HCT116 (cell line): ENCODE data around the gene THAP2. TPM values are rescaled to one million over a fixed set of nuclear protein-coding genes. Genes with fewer than 3 reads are reported as not detected.
A peak's percentile ranks its signal among the peaks of the same experiment; 100 is the strongest.

ENCODE experiments used
- ATAC-seq: fragments of 200-7000 bp; cut with Tn5 transposase; 2 replicates; pipeline ENCODE4 v1.9.1; 2020; ENCODE audit warnings: mild to moderate bottlenecking, moderate library complexity
- Bru-seq: library from RNA; stranded (reverse); fragments of 400-500 nt; gene quantifications from one replicate; lab custom pipeline; 2021; lab: Mats Ljungman, UMichigan
- BruChase-seq, 2 experiments: library from RNA; stranded (reverse); fragments of 400-500 nt; gene quantifications; one replicate each; lab custom pipeline; 2021; lab: Mats Ljungman, UMichigan
- BruUV-seq: library from RNA; stranded (reverse); fragments of 400-500 nt; replicated peaks from 2 replicates; lab custom pipeline; 2021; lab: Mats Ljungman, UMichigan
- CTCF ChIA-PET: fragments of 300-600 bp; sonication (Branson Sonifier 250); formaldehyde crosslinking; loops from one replicate; lab custom pipeline; 2021; ENCODE audit warnings: antibody characterized with exemption; lab: Charles Lee
- POLR2A ChIA-PET: fragments of 300-600, 350-600 bp; sonication (Branson Sonifier 250); formaldehyde crosslinking; loops from one replicate; lab custom pipeline; 2021; ENCODE audit warnings: antibody characterized with exemption; lab: Charles Lee
- RAD21 ChIA-PET, 2 experiments: fragments of 300-600 bp; sonication (Branson Sonifier 250); formaldehyde crosslinking; loops; one replicate each; lab custom pipeline; 2023; ENCODE audit warnings: low total read pairs in 2 of 2; ENCODE audit not compliant: uncharacterized antibody in 2 of 2, unreplicated experiment in 2 of 2, low non-redundant PET in 1 of 2; lab: Charles Lee
- DNase-seq: peaks from one replicate; pipeline ENCODE4 v3.0.0-alpha.2; 2010; ENCODE audit warnings: low read depth, low spot score
- H2AFZ ChIP-seq: fragments of 200-600 bp; shearing (Covaris generic), sonication (generic); 2 replicates; pipeline ENCODE4 v1.6.1; 2017; ENCODE audit warnings: low read depth, mixed run types, mixed read lengths, antibody characterized with exemption, low read length; ENCODE audit not compliant: poor library complexity, severe bottlenecking
- H3K27ac ChIP-seq: 2 replicates; pipeline ENCODE4 v1.5.1; 2012; ENCODE audit warnings: low read depth, low read length
- H3K27me3 ChIP-seq: fragments of 200-600 bp; sonication (generic); 2 replicates; pipeline ENCODE4 v1.6.1; 2016; ENCODE audit warnings: mixed run types, low read length, mixed read lengths; ENCODE audit not compliant: insufficient read depth
- H3K36me3 ChIP-seq, 2 experiments: fragments of 200-500 bp in 1 of 2; fragments of 200-600 bp in 1 of 2; sonication (Bioruptor generic) in 1 of 2; sonication (generic) in 1 of 2; 2 replicates each; pipeline versions ENCODE4 v1.5.1 to v1.6.1; 2014 to 2016; ENCODE audit warnings: low read length in 2 of 2, inconsistent platforms in 1 of 2, mixed read lengths in 1 of 2, mixed run types in 1 of 2; ENCODE audit not compliant: insufficient read depth in 2 of 2, control insufficient read depth in 1 of 2
- H3K4me1 ChIP-seq, 2 experiments: fragments of 200-600 bp in 1 of 2; sonication (generic) in 1 of 2; 2 replicates each; pipeline versions ENCODE4 v1.5.1 to v1.6.1; 2012 to 2017; ENCODE audit warnings: low read length in 2 of 2, inconsistent platforms in 1 of 2, mild to moderate bottlenecking in 1 of 2, mixed read lengths in 1 of 2, mixed run types in 1 of 2, moderate library complexity in 1 of 2; ENCODE audit not compliant: insufficient read depth in 2 of 2, control insufficient read depth in 1 of 2
- H3K4me2 ChIP-seq: fragments of 200-600 bp; sonication (generic); 2 replicates; pipeline ENCODE4 v1.6.1; 2017; ENCODE audit warnings: mixed run types, low read length, mixed read lengths
- H3K4me3 ChIP-seq, 2 experiments: fragments of 200-600 bp in 1 of 2; sonication (generic) in 1 of 2; replicated peaks in 1 of 2; 2 replicates each; pipeline ENCODE4 v1.5.1; 2011 to 2016; ENCODE audit warnings: low read length in 2 of 2, control low read depth in 1 of 2, low read depth in 1 of 2, mild to moderate bottlenecking in 1 of 2, mixed read lengths in 1 of 2, mixed run types in 1 of 2
- H3K79me2 ChIP-seq: fragments of 200-600 bp; sonication (generic); 2 replicates; pipeline ENCODE4 v1.6.1; 2017; ENCODE audit warnings: mild to moderate bottlenecking, mixed run types, low read length, moderate library complexity, mixed read lengths; ENCODE audit not compliant: insufficient read depth
- H3K9ac ChIP-seq: fragments of 200-600 bp; sonication (generic); 2 replicates; pipeline ENCODE4 v1.6.1; 2016; ENCODE audit warnings: low read length, mixed read lengths
- H3K9me2 ChIP-seq: fragments of 200-600 bp; sonication (generic), shearing (Covaris generic); 2 replicates; pipeline ENCODE4 v1.6.1; 2017; ENCODE audit warnings: mixed run types, mild to moderate bottlenecking, moderate library complexity; ENCODE audit not compliant: insufficient read depth
- H3K9me3 ChIP-seq, 2 experiments: fragments of 200-500 bp in 1 of 2; fragments of 200-600 bp in 1 of 2; sonication (Bioruptor generic) in 1 of 2; sonication (generic) in 1 of 2; 2 replicates each; pipeline ENCODE4 v1.6.1; 2014 to 2017; ENCODE audit warnings: low read length in 2 of 2, mixed read lengths in 2 of 2, inconsistent platforms in 1 of 2, low read depth in 1 of 2, mild to moderate bottlenecking in 1 of 2, mixed run types in 1 of 2, moderate library complexity in 1 of 2; ENCODE audit not compliant: control insufficient read depth in 1 of 2, insufficient read depth in 1 of 2
- H4K20me1 ChIP-seq: fragments of 200-600 bp; sonication (generic), shearing (Covaris generic); 2 replicates; pipeline ENCODE4 v1.6.1; 2017; ENCODE audit warnings: mixed run types, mild to moderate bottlenecking, moderate library complexity; ENCODE audit not compliant: insufficient read depth
- CBX3 ChIP-seq: IDR thresholded peaks from 2 replicates; pipeline ENCODE4 v1.6.1; 2012; ENCODE audit warnings: low read depth
- CEBPB ChIP-seq: IDR thresholded peaks from 2 replicates; pipeline ENCODE4 v1.6.1; 2012; ENCODE audit warnings: low read depth
- ELF1 ChIP-seq: IDR thresholded peaks from 2 replicates; pipeline ENCODE4 v1.6.1; 2012; ENCODE audit warnings: low read depth, borderline replicate concordance
- EZH2phosphoT487 ChIP-seq: fragments of 200-600 bp; IDR thresholded peaks from 2 replicates; pipeline ENCODE4 v1.6.1; 2018; ENCODE audit warnings: antibody characterized with exemption, borderline replicate concordance
- JUND ChIP-seq: IDR thresholded peaks from 2 replicates; pipeline ENCODE4 v1.6.1; 2012
- POLR2AphosphoS5 ChIP-seq: IDR thresholded peaks from 2 replicates; pipeline ENCODE4 v1.6.1; 2011; ENCODE audit warnings: mild to moderate bottlenecking, low read depth, low read length, moderate library complexity
- RAD21 ChIP-seq: IDR thresholded peaks from 2 replicates; pipeline ENCODE4 v1.6.1; 2012; ENCODE audit warnings: low read depth, mild to moderate bottlenecking
- SIN3A ChIP-seq: IDR thresholded peaks from 2 replicates; pipeline ENCODE4 v1.6.1; 2012; ENCODE audit warnings: low read depth
- SP1 ChIP-seq: IDR thresholded peaks from 2 replicates; pipeline ENCODE4 v1.6.1; 2012; ENCODE audit warnings: low read depth
- SRF ChIP-seq: IDR thresholded peaks from 2 replicates; pipeline ENCODE4 v1.6.1; 2012; ENCODE audit warnings: low read depth
- YY1 ChIP-seq: IDR thresholded peaks from 2 replicates; pipeline ENCODE4 v1.6.1; 2011; ENCODE audit warnings: low read length, low read depth, moderate library complexity, mild to moderate bottlenecking; ENCODE audit not compliant: insufficient replicate concordance; ENCODE audit errors: extremely low read depth
- ZFX ChIP-seq: fragments of 450-650 bp; IDR thresholded peaks from 2 replicates; pipeline ENCODE4 v1.6.1; 2017
- intact Hi-C: fragments of 100-400 bp; cut with micrococcal nuclease; formaldehyde crosslinking; loops from 2 replicates; pipeline ENCODE4 v1.10.0; 2022
- long read RNA-seq: library from polyadenylated mRNA; unstranded; transcript quantifications from one replicate; pipeline ENCODE4 v2.0.0, GENCODE V29; 2021; ENCODE audit not compliant: unreplicated experiment
- polyA plus RNA-seq: library from polyadenylated mRNA; unstranded; fragments of >200 nt; gene quantifications from 2 replicates; pipeline ENCODE4 v1.2.1, GENCODE V29; 2012; ENCODE audit warnings: missing spikeins
- total RNA-seq: library from RNA; stranded (reverse); gene quantifications from one replicate; pipeline ENCODE4 v1.2.1, GENCODE V29; 2021; ENCODE audit not compliant: unreplicated experiment
- TF ChIP-seq, protein P1 (sequence below), 3 experiments: fragments of 200-600 bp in 1 of 3; sonication (generic) in 1 of 3; IDR thresholded peaks in 2 of 3; conservative IDR thresholded peaks in 1 of 3; 2 replicates each; pipeline ENCODE4 v1.5.1; 2012 to 2017; ENCODE audit warnings: low read depth in 2 of 3, low read length in 2 of 3, antibody characterized with exemption in 1 of 3, borderline replicate concordance in 1 of 3, control low read depth in 1 of 3, mild to moderate bottlenecking in 1 of 3, mixed read lengths in 1 of 3, mixed run types in 1 of 3, moderate library complexity in 1 of 3; ENCODE audit not compliant: insufficient read depth in 1 of 3
- TF ChIP-seq, protein P2 (sequence below): IDR thresholded peaks from 2 replicates; pipeline ENCODE4 v1.6.1; 2012
- TF ChIP-seq, protein P3 (sequence below): IDR thresholded peaks from 2 replicates; pipeline ENCODE4 v1.6.1; 2012
- TF ChIP-seq, protein P4 (sequence below): IDR thresholded peaks from 2 replicates; pipeline ENCODE4 v1.6.1; 2011; ENCODE audit warnings: mild to moderate bottlenecking, low read length, moderate library complexity; ENCODE audit not compliant: insufficient replicate concordance; ENCODE audit errors: extremely low read depth

The THAP2 gene
- total RNA-seq: 3.7 TPM
- polyA plus RNA-seq: 1.4 and 2.5 TPM in 2 replicates
- percentile 70 among the genes with signal in this experiment for Bru-seq, nascent RNA
- BruChase-seq, experiment 1, labeled RNA remaining after a 6-hour chase: percentile 63 among the genes with signal in this experiment
- BruChase-seq, experiment 2, labeled RNA remaining after a 2-hour chase: percentile 67 among the genes with signal in this experiment
- long read RNA-seq, full-length matches to known transcripts: 5 of 6 reads
- long read RNA-seq, partial matches to known transcripts: 0 of 6 reads
- long read RNA-seq, other reads (novel, unspliced or antisense): 1 of 6 reads

DNA sequence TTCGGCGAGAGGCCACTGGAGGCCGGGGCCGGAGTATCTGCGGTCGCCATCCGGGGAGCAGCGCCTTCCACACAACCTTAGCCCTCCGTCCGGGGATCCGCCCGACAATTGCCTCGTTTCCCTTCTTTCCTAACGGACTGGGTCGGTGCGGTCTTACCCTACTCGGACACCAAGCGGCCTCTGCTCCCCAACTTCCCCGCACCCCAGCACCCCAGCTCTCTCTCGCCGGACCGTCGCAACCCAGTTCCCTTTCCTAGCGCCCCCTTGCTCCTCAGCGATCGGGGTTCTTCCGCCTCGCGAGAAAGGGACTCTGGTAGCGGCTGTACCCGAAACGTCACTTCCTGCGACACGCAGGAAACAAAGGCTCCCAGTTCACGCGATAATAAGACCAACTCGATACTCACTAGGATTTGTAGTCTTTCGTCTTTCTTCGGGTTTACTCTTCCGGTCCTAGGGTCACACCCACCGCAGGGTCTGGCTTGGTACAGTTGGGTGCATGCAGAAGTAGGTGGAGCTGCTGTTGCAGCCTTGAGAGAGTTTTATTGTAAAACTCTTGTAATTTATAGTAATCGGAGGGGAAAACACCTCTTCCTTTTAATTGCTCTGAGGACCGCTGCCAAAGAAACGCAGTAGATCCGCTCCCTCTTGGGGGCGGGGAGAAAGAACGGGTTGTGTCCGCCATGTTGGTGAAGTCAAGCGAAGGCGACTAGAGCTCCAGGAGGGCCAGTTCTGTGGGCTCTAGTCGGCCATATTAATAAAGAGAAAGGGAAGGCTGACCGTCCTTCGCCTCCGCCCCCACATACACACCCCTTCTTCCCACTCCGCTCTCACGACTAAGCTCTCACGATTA lies at the start of gene THAP2, which contains the start of gene ZFC3H1:
TSS of gene THAP2 (plus strand) at position 741 of the 850 bp plus-strand sequence. CDS start 209 bp downstream, outside the sequence.
TSS of gene ZFC3H1 (minus strand) at position 288 of the 850 bp plus-strand sequence. CDS start at position 50, 238 bp downstream.
- Histone ChIP-seq H3K9ac (peak within 1 kb of the TSS; percentile 87), H3K9me3 (no peaks in the 10 kb centered on the region), H4K20me1 (peaks cover 11% of the 10 kb centered on the region; the same call in 1 of the 2 replicates), H3K79me2 (peaks cover 71% of the 10 kb centered on the region), H3K4me3 (peak within 1 kb of the TSS; percentile 81 to 97), H3K4me2 (peak within 1 kb of the TSS; percentile 75), H3K36me3 (peaks cover 10 to 11% of the 10 kb centered on the region in 2 experiments), H3K9me2 (peaks cover 3% of the 10 kb centered on the region; the same call in 1 of the 2 replicates), H2AFZ (no peak within 1 kb of the TSS), H3K27me3 (no peaks in the 10 kb centered on the region), H3K27ac (peak within 1 kb of the TSS; percentile 80), H3K4me1 (peaks cover 11 to 18% of the 10 kb centered on the region in 2 experiments)
- ChIA-PET CTCF (interaction anchor here (1.3 to 2.2 kb wide), 5 partner anchors 13 to 116 kb away, joined by 4 to 11 read pairs (median 5); partner anchors contain the start of gene TMEM19), RAD21 (interaction anchor here (0.9 to 1.7 kb wide), 3 partner anchors 21 to 84 kb away, joined by 3 to 6 read pairs (median 6); no protein-coding TSS in a partner anchor), POLR2A (interaction anchor here (0.7 to 2.5 kb wide), 9 partner anchors 10 to 83 kb away, joined by 3 to 19 read pairs (median 5); partner anchors contain the start of gene TMEM19)
- peak; percentile 92 for ATAC-seq
- intact Hi-C loops: loop anchor here (1.0 to 2.0 kb wide), 2 partner anchors 84 to 91 kb away; partner anchors contain the start of gene RAB21
- no TSS peak for BruUV-seq
- DNase-seq: peak; percentile 99
- TF ChIP-seq SP1: peak; percentile 70
- no peak; the same call in 1 of the 2 replicates for TF ChIP-seq SRF
- TF ChIP-seq ELF1: peak; percentile 86
- peak; percentile 96 for TF ChIP-seq YY1
- TF ChIP-seq CEBPB: no peak
- TF ChIP-seq SIN3A: peak; percentile 79
- TF ChIP-seq ZFX: peak; percentile 62; the same call in 1 of the 2 replicates
- TF ChIP-seq, protein P1, sequence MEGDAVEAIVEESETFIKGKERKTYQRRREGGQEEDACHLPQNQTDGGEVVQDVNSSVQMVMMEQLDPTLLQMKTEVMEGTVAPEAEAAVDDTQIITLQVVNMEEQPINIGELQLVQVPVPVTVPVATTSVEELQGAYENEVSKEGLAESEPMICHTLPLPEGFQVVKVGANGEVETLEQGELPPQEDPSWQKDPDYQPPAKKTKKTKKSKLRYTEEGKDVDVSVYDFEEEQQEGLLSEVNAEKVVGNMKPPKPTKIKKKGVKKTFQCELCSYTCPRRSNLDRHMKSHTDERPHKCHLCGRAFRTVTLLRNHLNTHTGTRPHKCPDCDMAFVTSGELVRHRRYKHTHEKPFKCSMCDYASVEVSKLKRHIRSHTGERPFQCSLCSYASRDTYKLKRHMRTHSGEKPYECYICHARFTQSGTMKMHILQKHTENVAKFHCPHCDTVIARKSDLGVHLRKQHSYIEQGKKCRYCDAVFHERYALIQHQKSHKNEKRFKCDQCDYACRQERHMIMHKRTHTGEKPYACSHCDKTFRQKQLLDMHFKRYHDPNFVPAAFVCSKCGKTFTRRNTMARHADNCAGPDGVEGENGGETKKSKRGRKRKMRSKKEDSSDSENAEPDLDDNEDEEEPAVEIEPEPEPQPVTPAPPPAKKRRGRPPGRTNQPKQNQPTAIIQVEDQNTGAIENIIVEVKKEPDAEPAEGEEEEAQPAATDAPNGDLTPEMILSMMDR (IDR thresholded peaks at IDR 0.05 in 2 of 3, conservative IDR thresholded peaks at IDR 0.05 in 1 of 3; ENCODE audit: borderline replicate concordance in 1 of 3, insufficient read depth in 1 of 3, low read depth in 2 of 3, low read length in 2 of 3): peak in 2 of 3 experiments; percentile 19 to 29; a peak in 3 of 6 replicates
- TF ChIP-seq, protein P2, sequence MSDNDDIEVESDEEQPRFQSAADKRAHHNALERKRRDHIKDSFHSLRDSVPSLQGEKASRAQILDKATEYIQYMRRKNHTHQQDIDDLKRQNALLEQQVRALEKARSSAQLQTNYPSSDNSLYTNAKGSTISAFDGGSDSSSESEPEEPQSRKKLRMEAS: peak; percentile 32; the same call in 1 of the 2 replicates
- TF ChIP-seq JUND: no peak
- TF ChIP-seq RAD21: no peak
- no peak for TF ChIP-seq CBX3
- TF ChIP-seq, protein P3, sequence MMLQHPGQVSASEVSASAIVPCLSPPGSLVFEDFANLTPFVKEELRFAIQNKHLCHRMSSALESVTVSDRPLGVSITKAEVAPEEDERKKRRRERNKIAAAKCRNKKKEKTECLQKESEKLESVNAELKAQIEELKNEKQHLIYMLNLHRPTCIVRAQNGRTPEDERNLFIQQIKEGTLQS: no peak
- TF ChIP-seq EZH2phosphoT487: no peak
- peak; percentile 88 for TF ChIP-seq POLR2AphosphoS5
- TF ChIP-seq, protein P4, sequence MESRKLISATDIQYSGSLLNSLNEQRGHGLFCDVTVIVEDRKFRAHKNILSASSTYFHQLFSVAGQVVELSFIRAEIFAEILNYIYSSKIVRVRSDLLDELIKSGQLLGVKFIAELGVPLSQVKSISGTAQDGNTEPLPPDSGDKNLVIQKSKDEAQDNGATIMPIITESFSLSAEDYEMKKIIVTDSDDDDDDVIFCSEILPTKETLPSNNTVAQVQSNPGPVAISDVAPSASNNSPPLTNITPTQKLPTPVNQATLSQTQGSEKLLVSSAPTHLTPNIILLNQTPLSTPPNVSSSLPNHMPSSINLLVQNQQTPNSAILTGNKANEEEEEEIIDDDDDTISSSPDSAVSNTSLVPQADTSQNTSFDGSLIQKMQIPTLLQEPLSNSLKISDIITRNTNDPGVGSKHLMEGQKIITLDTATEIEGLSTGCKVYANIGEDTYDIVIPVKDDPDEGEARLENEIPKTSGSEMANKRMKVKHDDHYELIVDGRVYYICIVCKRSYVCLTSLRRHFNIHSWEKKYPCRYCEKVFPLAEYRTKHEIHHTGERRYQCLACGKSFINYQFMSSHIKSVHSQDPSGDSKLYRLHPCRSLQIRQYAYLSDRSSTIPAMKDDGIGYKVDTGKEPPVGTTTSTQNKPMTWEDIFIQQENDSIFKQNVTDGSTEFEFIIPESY: peak; percentile 98
